HepG2 (cell line): Measurements from ENCODE around the gene PAM16. TPM values are rescaled to one million over a fixed set of nuclear protein-coding genes. Genes with fewer than 3 reads are reported as not detected.

ENCODE experiments used
- ATAC-seq: fragments of 200-7000 bp; cut with Tn5 transposase; 3 replicates; pipeline ENCODE4 v1.9.1; 2020; ENCODE audit warnings: mild to moderate bottlenecking, moderate library complexity
- BruUV-seq: library from RNA; stranded (reverse); fragments of 400-500 nt; replicated peaks from 2 replicates; lab custom pipeline; 2021; lab: Mats Ljungman, UMichigan
- CTCF ChIA-PET: fragments of 300-600 bp; formaldehyde crosslinking; extraction: SDS; loops from one replicate; lab custom pipeline; 2021; ENCODE audit warnings: low total read pairs, inconsistent platforms, low intra/inter-chr PET ratio; lab: Yijun Ruan, JAX
- POLR2A ChIA-PET: fragments of 350-600 bp; sonication (Branson Sonifier 250); formaldehyde crosslinking; loops from one replicate; lab custom pipeline; 2020; ENCODE audit warnings: antibody characterized with exemption, inconsistent platforms; lab: Yijun Ruan, JAX
- DNase-seq: peaks from one replicate; pipeline ENCODE4 v3.0.0-alpha.2; 2015; ENCODE audit warnings: low spot score
- FAIRE-seq: peaks from 3 replicates; lab custom pipeline; 2011; peaks lifted over from hg19 to GRCh38; lab: Jason Lieb, UNC
- H2AFZ ChIP-seq: one replicate; pipeline ENCODE4 v1.6.1; 2011; ENCODE audit warnings: low read length, inconsistent platforms
- H3K27ac ChIP-seq: fragments of 300-600 bp; 3 replicates; pipeline ENCODE4 v1.8.0; 2011; ENCODE audit warnings: mixed run types, mild to moderate bottlenecking, mixed read lengths, low read length, inconsistent platforms; ENCODE audit not compliant: insufficient read depth; ENCODE audit errors: extremely low read length
- H3K27me3 ChIP-seq, 2 experiments: fragments of 200-600 bp in 1 of 2; 2 replicates in 1 of 2; 3 replicates in 1 of 2; pipeline versions ENCODE4 v1.6.0 to v1.8.0; 2011; ENCODE audit warnings: low read length in 2 of 2, mild to moderate bottlenecking in 2 of 2, moderate library complexity in 2 of 2, inconsistent platforms in 1 of 2; ENCODE audit not compliant: insufficient read depth in 2 of 2, control insufficient read depth in 1 of 2
- H3K36me3 ChIP-seq, 2 experiments: fragments of 200-600 bp in 1 of 2; replicated peaks in 1 of 2; 2 replicates in 1 of 2; 3 replicates in 1 of 2; pipeline versions ENCODE4 v1.5.1 to v1.8.0; 2011; ENCODE audit warnings: low read length in 2 of 2, inconsistent platforms in 1 of 2; ENCODE audit not compliant: insufficient read depth in 2 of 2, control insufficient read depth in 1 of 2
- H3K4me1 ChIP-seq: 2 replicates; pipeline ENCODE4 v1.5.1; 2012; ENCODE audit warnings: low read length, inconsistent platforms; ENCODE audit not compliant: insufficient read depth
- H3K4me2 ChIP-seq: 2 replicates; pipeline ENCODE4 v1.6.0; 2011; ENCODE audit warnings: low read depth, low read length, inconsistent platforms
- H3K4me3 ChIP-seq, 3 experiments: fragments of 200-600 bp in 1 of 3; sonication (generic), shearing (Covaris generic) in 1 of 3; replicated peaks in 1 of 3; 2 replicates each; pipeline ENCODE4 v1.5.1; 2011 to 2016; ENCODE audit warnings: low read length in 3 of 3, inconsistent platforms in 2 of 3, low read depth in 2 of 3, mild to moderate bottlenecking in 2 of 3, control low read depth in 1 of 3, mixed read lengths in 1 of 3; ENCODE audit not compliant: insufficient read depth in 1 of 3
- H3K79me2 ChIP-seq: one replicate; pipeline ENCODE4 v1.6.1; 2011; ENCODE audit warnings: low read length, inconsistent platforms; ENCODE audit not compliant: insufficient read depth
- H3K9ac ChIP-seq: 2 replicates; pipeline ENCODE4 v1.6.0; 2011; ENCODE audit warnings: mild to moderate bottlenecking, low read depth, low read length, inconsistent platforms; ENCODE audit not compliant: insufficient read depth
- H3K9me3 ChIP-seq: 2 replicates; pipeline ENCODE4 v1.5.1; 2012; ENCODE audit warnings: mild to moderate bottlenecking, low read length
- H4K20me1 ChIP-seq: 2 replicates; pipeline ENCODE4 v1.6.0; 2011; ENCODE audit warnings: inconsistent platforms, mild to moderate bottlenecking, low read length, moderate library complexity; ENCODE audit not compliant: insufficient read depth
- EED ChIP-seq: sonication (generic); formaldehyde crosslinking; IDR thresholded peaks from 2 replicates; pipeline ENCODE4 v1.5.0; 2020; ENCODE audit warnings: mild to moderate bottlenecking, missing genetic modification reagents
- HDAC1 ChIP-seq: sonication (generic); formaldehyde crosslinking; IDR thresholded peaks from 2 replicates; pipeline ENCODE4 v1.5.1; 2020; ENCODE audit warnings: mild to moderate bottlenecking, missing genetic modification reagents
- HHEX ChIP-seq: IDR thresholded peaks from 2 replicates; pipeline ENCODE4 v1.6.1; 2016; ENCODE audit warnings: control low read depth
- MIER3 ChIP-seq: IDR thresholded peaks from 2 replicates; pipeline ENCODE4 v1.6.1; 2016; ENCODE audit warnings: missing compliant biosample characterization, borderline replicate concordance
- NFYC ChIP-seq: IDR thresholded peaks from 2 replicates; pipeline ENCODE4 v1.6.1; 2016; ENCODE audit warnings: missing genetic modification reagents, missing compliant biosample characterization
- RAD51 ChIP-seq: fragments of 450-650 bp; IDR thresholded peaks from 2 replicates; pipeline ENCODE4 v1.6.1; 2016; ENCODE audit warnings: borderline replicate concordance
- SMYD3 ChIP-seq: sonication (generic); formaldehyde crosslinking; IDR thresholded peaks from 2 replicates; pipeline ENCODE4 v1.8.1; 2023; ENCODE audit warnings: mild to moderate bottlenecking, missing genetic modification reagents
- SOX5 ChIP-seq: IDR thresholded peaks from 2 replicates; pipeline ENCODE4 v1.6.1; 2016; ENCODE audit warnings: borderline replicate concordance
- TCF12 ChIP-seq, 2 experiments: fragments of 450-650 bp in 1 of 2; sonication (generic) in 1 of 2; formaldehyde crosslinking in 1 of 2; IDR thresholded peaks; 2 replicates each; pipeline versions ENCODE4 v1.6.1 to v1.8.0; 2017 to 2022; ENCODE audit warnings: antibody characterized with exemption in 1 of 2, mild to moderate bottlenecking in 1 of 2, missing genetic modification reagents in 1 of 2, moderate library complexity in 1 of 2
- TOE1 ChIP-seq: sonication (generic); formaldehyde crosslinking; IDR thresholded peaks from 2 replicates; pipeline ENCODE4 v1.4.0; 2020; ENCODE audit warnings: mild to moderate bottlenecking, missing genetic modification reagents
- TP53 ChIP-seq: sonication (generic); formaldehyde crosslinking; conservative IDR thresholded peaks from 2 replicates; pipeline ENCODE4 v1.4.0; 2020; ENCODE audit warnings: missing genetic modification reagents
- ZBTB20 ChIP-seq: sonication (generic); formaldehyde crosslinking; IDR thresholded peaks from 2 replicates; pipeline ENCODE4 v1.8.1; 2023; ENCODE audit warnings: missing genetic modification reagents, low read depth, mild to moderate bottlenecking, borderline replicate concordance
- ZNF17 ChIP-seq: sonication (generic); formaldehyde crosslinking; IDR thresholded peaks from 2 replicates; pipeline ENCODE4 v1.5.0; 2020; ENCODE audit warnings: mild to moderate bottlenecking, missing genetic modification reagents
- ZNF180 ChIP-seq: sonication (generic); formaldehyde crosslinking; IDR thresholded peaks from 2 replicates; pipeline ENCODE4 v1.4.0; 2020; ENCODE audit warnings: low read depth, missing genetic modification reagents, borderline replicate concordance
- ZNF253 ChIP-seq: sonication (generic); formaldehyde crosslinking; IDR thresholded peaks from 2 replicates; pipeline ENCODE4 v1.8.0; 2022; ENCODE audit warnings: mild to moderate bottlenecking, missing genetic modification reagents, borderline replicate concordance
- ZNF451 ChIP-seq: sonication (generic); formaldehyde crosslinking; IDR thresholded peaks from 2 replicates; pipeline ENCODE4 v1.5.0; 2020; ENCODE audit warnings: mild to moderate bottlenecking, missing genetic modification reagents
- ZNF615 ChIP-seq: sonication (generic); formaldehyde crosslinking; IDR thresholded peaks from 2 replicates; pipeline ENCODE4 v1.5.0; 2020; ENCODE audit warnings: mild to moderate bottlenecking, missing genetic modification reagents, borderline replicate concordance
- ZNF746 ChIP-seq: sonication (generic); formaldehyde crosslinking; IDR thresholded peaks from 2 replicates; pipeline ENCODE4 v1.8.0; 2022; ENCODE audit warnings: mild to moderate bottlenecking, missing genetic modification reagents
- ZNF780A ChIP-seq: sonication (generic); formaldehyde crosslinking; IDR thresholded peaks from 2 replicates; pipeline ENCODE4 v1.8.0; 2022; ENCODE audit warnings: mild to moderate bottlenecking, missing genetic modification reagents, moderate library complexity
- WGBS: methylation state at CpG from one replicate; pipeline ENCODE4 v1.1.6; 2017; ENCODE audit warnings: low lambda C conversion rate; 5-methylcytosine and 5-hydroxymethylcytosine counted together
- in situ Hi-C: cut with HindIII; loops from 2 replicates; pipeline ENCODE4 v1.10.0; 2017; ENCODE audit warnings: low pct_unique_long_range_greater_than_20kb; ENCODE audit not compliant: extremely low pct_ligation_motif_present
- intact Hi-C: fragments of 100-400 bp; cut with micrococcal nuclease; formaldehyde crosslinking; loops from one replicate; pipeline ENCODE4 v1.10.0; 2022; ENCODE audit not compliant: unreplicated experiment
- polyA plus RNA-seq, 8 experiments: library from polyadenylated mRNA; depleted of rRNA in 3 of 8; stranded (reverse) in 7 of 8; unstranded in 1 of 8; fragments of >200 nt; fragmentation: Illumina TruSeq in 4 of 8; extraction: Trizol in 4 of 8; gene quantifications; 2 replicates each; pipeline versions ENCODE4 v1.2.1 to v1.2.3, GENCODE V29; 2011 to 2016; ENCODE audit warnings: low read depth in 4 of 8, missing spikeins in 1 of 8, mixed read lengths in 1 of 8; ENCODE audit not compliant: insufficient read depth in 1 of 8
- total RNA-seq, 5 experiments: library from RNA; depleted of rRNA; stranded (reverse); fragments of >200 nt; fragmentation: Illumina TruSeq; extraction: Trizol; gene quantifications; 2 replicates each; pipeline ENCODE4 v1.2.3, GENCODE V29; 2016; ENCODE audit warnings: low read depth in 1 of 5
- TF ChIP-seq, protein P1 (sequence below): sonication (generic); formaldehyde crosslinking; IDR thresholded peaks from 2 replicates; pipeline ENCODE4 v1.5.0; 2020; ENCODE audit warnings: mild to moderate bottlenecking, missing genetic modification reagents

The PAM16 gene
- total and polyA plus RNA-seq, 2 of the 13 experiments (the other 11 are each of a cell fraction or from before 2014, with no cell fraction given) = 51.5 to 51.8 TPM

DNA sequence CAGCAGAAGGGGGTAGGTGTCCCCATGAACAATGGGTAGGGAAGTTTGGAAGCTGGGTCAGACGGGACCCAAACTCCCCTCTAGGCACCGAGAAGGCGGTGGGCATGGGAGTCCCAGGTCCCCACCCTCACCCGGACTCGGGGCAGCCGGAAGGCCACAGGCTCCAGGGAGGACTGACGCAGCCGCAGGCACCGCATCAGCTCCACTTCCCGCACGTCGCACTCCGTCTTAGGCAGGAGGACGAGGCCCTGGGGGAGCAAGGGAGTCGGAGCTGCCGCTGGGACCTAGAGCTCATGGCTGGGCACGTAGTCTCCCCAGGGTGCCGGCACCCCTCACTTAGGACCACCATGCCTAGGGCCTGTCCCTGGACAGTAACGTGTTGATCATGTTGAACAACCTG lies 7.1 kb upstream of the PAM16 start:
- H3K4me1 ChIP-seq = peaks cover 24% of the 10 kb centered on the region
- no peaks in the 10 kb centered on the region for H4K20me1 ChIP-seq
- FAIRE-seq = no peak
- ChIA-PET POLR2A (no interaction called here), CTCF (interaction anchor here (0.9 to 4.9 kb wide), 3 partner anchors 20 to 53 kb away, joined by 3 to 92 read pairs (median 10); no protein-coding TSS in a partner anchor)
- no peaks in the 10 kb centered on the region for H3K9me3 ChIP-seq
- no peak overlapping the region for H3K9ac ChIP-seq
- intact Hi-C loops = loop anchor here (2.0 kb wide), 1 partner anchor 15 kb away; no protein-coding TSS in a partner anchor
- in situ Hi-C loops = no loop called here
- no peak for DNase-seq
- ATAC-seq = no peak
- H3K27ac ChIP-seq = no peak overlapping the region
- H3K4me2 ChIP-seq = no peak overlapping the region
- H3K79me2 ChIP-seq = no peaks in the 10 kb centered on the region
- H2AFZ ChIP-seq = no peak overlapping the region
- no peaks in the 10 kb centered on the region; a peak in 1 of 5 replicates for H3K27me3 ChIP-seq
- no peaks in the 10 kb centered on the region for H3K36me3 ChIP-seq
- 73% methylated on average over 2 of the region's 19 CpGs for WGBS
- no TSS peak for BruUV-seq
- TF ChIP-seq SOX5 (CRISPR knock-in tag) (no peak), ZNF180 (CRISPR knock-in tag) (no peak), ZBTB20 (no peak), EED (0 out of 2 replicates have a peak, but pooled peaks have one; percentile 22)
- TF ChIP-seq, all 625 proteins: peak for 1
- no peak overlapping the region for H3K4me3 ChIP-seq

DNA sequence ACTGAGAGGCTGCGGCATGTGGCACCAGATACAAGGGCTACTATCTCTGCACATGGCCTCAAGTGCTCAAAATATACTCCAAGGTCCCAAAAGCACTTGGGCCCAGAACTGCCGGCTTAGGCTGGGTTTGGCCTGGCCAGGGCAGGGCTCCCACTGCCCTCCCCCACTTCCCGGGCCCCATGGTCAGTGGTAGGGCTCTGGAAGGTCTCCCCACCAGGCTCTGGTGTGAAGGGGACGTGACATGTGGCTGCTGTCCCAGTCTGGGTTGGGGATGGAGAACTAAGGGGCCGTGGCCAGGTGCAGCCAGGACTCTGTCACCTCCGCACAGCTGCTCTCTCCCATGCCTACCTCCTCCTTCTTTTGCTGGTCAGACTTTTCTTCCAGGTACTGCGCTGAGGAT lies 5.7 kb upstream of the PAM16 start:
- Histone ChIP-seq H3K4me3 (no peak overlapping the region), H3K9me3 (no peaks in the 10 kb centered on the region), H4K20me1 (no peaks in the 10 kb centered on the region), H3K27ac (no peak overlapping the region), H3K4me1 (peaks cover 37% of the 10 kb centered on the region), H3K79me2 (no peaks in the 10 kb centered on the region), H3K36me3 (no peaks in the 10 kb centered on the region), H3K27me3 (no peaks in the 10 kb centered on the region; a peak in 1 of 5 replicates), H3K4me2 (no peak overlapping the region), H3K9ac (no peak overlapping the region), H2AFZ (no peak overlapping the region)
- TF ChIP-seq ZNF17 (no peak), TP53 (CRISPR knock-in tag) (no peak), TOE1 (CRISPR knock-in tag) (no peak), ZNF615 (no peak), ZNF451 (CRISPR knock-in tag) (no peak), HDAC1 (CRISPR knock-in tag) (no peak), ZNF253 (CRISPR knock-in tag) (no peak), ZNF746 (CRISPR knock-in tag) (no peak), SMYD3 (no peak), MIER3 (CRISPR knock-in tag) (no peak), TCF12 (IDR thresholded peaks at IDR 0.05) (no peak), TCF12 (CRISPR knock-in tag; IDR thresholded peaks at IDR 0.05) (no peak), HHEX (CRISPR knock-in tag) (no peak), ZNF780A (no peak), NFYC (CRISPR knock-in tag) (no peak), RAD51 (no peak)
- TF ChIP-seq, protein P1, sequence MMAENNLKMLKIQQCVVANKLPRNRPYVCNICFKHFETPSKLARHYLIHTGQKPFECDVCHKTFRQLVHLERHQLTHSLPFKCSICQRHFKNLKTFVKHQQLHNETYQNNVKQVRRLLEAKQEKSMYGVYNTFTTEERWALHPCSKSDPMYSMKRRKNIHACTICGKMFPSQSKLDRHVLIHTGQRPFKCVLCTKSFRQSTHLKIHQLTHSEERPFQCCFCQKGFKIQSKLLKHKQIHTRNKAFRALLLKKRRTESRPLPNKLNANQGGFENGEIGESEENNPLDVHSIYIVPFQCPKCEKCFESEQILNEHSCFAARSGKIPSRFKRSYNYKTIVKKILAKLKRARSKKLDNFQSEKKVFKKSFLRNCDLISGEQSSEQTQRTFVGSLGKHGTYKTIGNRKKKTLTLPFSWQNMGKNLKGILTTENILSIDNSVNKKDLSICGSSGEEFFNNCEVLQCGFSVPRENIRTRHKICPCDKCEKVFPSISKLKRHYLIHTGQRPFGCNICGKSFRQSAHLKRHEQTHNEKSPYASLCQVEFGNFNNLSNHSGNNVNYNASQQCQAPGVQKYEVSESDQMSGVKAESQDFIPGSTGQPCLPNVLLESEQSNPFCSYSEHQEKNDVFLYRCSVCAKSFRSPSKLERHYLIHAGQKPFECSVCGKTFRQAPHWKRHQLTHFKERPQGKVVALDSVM (CRISPR knock-in tag) = no peak
- 100% methylated on average over 2 of the region's 7 CpGs for WGBS
- DNase-seq (no peak), FAIRE-seq (no peak), ATAC-seq (no peak)
- POLR2A ChIA-PET = no interaction called here
- intact Hi-C loops = no loop called here
- CTCF ChIA-PET = no interaction called here
- BruUV-seq = no TSS peak
- in situ Hi-C loops = no loop called here
